Measurements from ENCODE around the gene KDM3B.

DNA sequence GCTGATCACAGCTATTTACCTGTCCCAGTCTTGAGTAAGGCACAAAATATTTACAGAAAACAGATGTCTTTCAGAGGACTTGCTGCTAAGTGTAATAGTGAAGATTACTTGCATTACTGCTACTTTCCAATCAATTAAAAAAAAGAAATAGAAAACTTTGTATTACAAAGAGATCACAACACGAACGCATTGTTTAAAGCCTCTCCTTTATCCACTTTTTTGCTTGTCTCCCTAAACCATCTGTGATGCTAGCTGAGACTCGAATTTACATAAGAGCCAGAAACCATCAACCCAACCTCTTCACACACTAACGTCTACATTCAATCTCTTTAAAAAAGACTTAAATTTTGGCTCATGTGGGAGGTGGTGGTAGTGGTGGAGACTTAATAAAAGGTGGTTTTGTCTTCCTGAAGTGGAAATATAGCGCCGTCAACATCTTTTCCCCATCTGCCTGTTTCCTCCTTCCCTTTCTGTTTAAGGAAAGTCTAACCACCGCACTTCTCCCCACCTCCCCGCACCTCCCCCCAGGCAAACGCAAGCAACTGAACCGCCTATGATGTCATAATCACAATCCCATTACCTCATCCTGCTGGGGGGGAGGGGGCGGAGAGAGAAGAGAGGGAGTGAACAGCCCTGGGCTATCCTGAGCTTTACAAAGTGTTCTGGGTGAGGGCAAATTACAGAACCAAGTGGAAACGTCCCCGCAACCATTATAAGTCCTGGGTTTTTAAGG is 15.4 kb upstream of the KDM3B start:
- TF ChIP-seq POLR2A (IDR thresholded peaks at IDR 0.05) (no peak), POLR2AphosphoS5 (IDR thresholded peaks at IDR 0.05) (no peak)

All from transverse colon (tissue), 3 donors.